LNCaP clone FGC (cell line): ENCODE measurements around the gene CLASRP.

Experiments used
- DNase-seq: peaks from one replicate; pipeline ENCODE4 v3.0.0-alpha.2; 2011; ENCODE audit warnings: low read depth
- H3K4me3 ChIP-seq: 2 replicates; pipeline ENCODE4 v1.5.1; 2011; ENCODE audit warnings: mild to moderate bottlenecking, low read depth, low read length, control low read depth
- TF ChIP-seq, protein P1 (sequence below): IDR thresholded peaks from 2 replicates; pipeline ENCODE4 v1.5.1; 2012; ENCODE audit warnings: mild to moderate bottlenecking; ENCODE audit not compliant: control insufficient read depth, insufficient read depth; ENCODE audit errors: extremely low read depth

Gene CLASRP

GRCh38 chr19:45076029-45076850 lies 37.4 kb downstream of the CLASRP start, which contains the start of gene ZNF296:
Gene ZNF296, minus strand, starts transcription at chr19:45076478. Its CDS starts 105 bp downstream, at chr19:45076373.
- no peak for DNase-seq
- peak within 1 kb of the TSS; percentile 61 for H3K4me3 ChIP-seq
- TF ChIP-seq, protein P1, sequence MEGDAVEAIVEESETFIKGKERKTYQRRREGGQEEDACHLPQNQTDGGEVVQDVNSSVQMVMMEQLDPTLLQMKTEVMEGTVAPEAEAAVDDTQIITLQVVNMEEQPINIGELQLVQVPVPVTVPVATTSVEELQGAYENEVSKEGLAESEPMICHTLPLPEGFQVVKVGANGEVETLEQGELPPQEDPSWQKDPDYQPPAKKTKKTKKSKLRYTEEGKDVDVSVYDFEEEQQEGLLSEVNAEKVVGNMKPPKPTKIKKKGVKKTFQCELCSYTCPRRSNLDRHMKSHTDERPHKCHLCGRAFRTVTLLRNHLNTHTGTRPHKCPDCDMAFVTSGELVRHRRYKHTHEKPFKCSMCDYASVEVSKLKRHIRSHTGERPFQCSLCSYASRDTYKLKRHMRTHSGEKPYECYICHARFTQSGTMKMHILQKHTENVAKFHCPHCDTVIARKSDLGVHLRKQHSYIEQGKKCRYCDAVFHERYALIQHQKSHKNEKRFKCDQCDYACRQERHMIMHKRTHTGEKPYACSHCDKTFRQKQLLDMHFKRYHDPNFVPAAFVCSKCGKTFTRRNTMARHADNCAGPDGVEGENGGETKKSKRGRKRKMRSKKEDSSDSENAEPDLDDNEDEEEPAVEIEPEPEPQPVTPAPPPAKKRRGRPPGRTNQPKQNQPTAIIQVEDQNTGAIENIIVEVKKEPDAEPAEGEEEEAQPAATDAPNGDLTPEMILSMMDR: no peak

DNA sequence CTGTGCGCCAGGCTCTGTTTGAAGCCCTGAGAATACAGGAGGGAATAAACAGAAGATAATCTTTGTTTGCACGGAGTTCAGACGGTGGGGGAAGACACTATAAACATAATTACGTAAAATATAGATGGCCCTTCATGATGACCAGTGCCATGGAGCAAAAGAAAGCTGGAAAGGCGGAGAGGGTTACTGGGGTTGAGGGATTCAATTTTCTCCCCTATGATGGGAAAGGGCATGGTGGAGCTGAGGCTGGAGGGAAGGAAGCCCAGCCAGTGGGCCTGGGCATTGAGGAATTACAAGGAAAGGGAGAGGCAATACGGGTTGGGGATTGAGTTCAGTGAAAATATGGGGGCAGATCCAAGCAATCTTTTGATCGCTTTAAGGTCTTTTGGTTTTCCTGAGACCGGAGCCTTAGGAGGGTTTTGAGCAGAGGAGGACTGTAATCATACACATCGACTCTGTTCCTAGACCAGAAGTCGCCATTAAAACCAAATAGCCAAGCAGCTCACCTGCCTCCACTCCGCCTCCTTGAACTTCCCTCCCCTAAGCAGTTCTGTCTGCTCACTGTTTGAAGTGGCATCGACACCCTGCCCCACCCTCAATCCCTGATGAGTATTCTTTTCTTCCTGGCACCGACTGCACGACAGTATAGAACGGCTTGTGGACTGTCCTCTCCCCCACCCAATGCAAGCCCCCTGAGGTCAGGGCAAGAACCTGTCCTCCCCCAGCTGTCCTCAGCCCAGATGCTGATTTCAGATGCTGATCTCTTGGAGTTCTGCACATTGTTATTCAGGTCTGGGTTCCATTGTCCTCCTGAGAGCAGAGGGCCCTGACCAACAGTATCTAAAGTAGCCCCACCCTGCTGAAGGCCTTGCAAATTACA lies 38.2 kb downstream of the CLASRP start:
- H3K4me3 ChIP-seq: peak overlapping the region; percentile 28
- DNase-seq: no peak
- TF ChIP-seq, protein P1: no peak

GRCh38 chr19:45078390-45079062 lies 39.7 kb downstream of the CLASRP start:
- H3K4me3 ChIP-seq: peak overlapping the region; percentile 81
- TF ChIP-seq, protein P1: no peak
- DNase-seq: no peak

DNA sequence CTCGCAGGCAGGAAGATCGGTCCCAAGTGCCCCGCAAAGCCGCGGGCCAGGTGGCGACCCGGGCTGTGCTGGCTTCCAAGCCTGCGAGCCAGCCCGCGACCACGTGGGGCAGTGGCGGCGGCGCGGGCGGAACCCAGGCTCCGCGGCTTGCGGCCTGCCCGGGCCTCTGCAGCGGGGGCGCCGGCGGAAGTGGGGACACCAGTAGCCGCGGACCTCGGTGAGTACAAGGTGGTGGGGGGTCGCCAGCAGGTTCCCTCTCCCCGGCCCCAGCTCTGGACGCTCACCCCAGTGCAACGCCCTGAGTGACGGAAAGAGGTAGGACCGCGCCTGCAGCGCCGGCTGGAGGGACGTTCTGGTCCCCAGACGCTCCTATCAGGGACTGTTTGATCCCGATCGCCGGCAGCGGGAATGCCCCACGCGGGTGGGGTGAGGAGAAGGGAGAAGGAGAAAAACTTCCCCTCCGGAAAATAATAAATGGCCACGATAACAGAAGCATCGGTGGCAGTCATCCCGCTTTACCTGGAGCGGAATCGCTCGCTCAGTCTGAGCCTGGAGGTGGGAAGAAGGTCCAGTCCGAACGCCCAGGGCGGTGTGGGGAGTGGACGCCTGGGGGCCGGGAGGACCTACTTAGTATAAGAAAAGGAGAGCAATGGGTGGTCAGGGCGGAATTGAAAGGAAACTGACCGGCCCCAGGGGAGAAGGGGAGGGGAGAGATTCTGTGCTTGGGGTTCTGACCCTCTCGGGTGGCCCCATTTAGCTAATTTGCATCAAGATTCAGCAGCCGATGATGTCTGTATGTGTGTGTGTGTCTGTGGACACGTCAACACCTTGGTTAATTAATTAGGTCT lies 40.4 kb downstream of the CLASRP start, which contains the start of gene GEMIN7:
Gene GEMIN7 (plus strand): TSS at position 198 of the 848 bp plus-strand sequence. CDS start 10,855 bp downstream, outside the sequence.
- peak within 1 kb of the TSS; percentile 81 for H3K4me3 ChIP-seq
- DNase-seq: no peak
- TF ChIP-seq, protein P1: no peak

DNA sequence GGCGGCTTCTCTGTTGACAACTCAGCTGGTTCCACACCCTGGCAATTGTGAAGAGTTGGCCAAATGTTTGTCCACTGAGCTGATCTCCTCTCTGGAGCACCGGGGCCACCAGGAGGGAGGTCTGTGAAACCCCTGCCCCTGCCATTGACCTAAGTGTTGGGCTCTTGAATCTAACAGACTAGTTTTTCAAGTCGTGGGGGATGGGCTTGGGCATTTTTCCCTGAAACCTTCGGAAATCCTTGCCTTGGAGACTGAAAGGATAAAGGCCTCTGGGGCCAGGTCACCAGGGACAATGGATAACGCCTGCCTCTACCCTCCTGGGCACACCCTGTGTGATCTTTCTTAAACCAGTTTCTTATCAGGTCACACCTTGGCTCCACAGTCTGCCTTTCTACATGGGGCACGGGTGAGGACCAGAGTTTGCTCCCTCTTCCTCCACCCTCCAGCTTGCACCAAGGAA lies 41.1 kb downstream of the CLASRP start:
- TF ChIP-seq, protein P1: no peak
- peak overlapping the region; percentile 81 for H3K4me3 ChIP-seq
- no peak for DNase-seq
